Keratinocyte (primary cell): Measurements from ENCODE around the gene PLPP3. TPM values are rescaled to one million over a fixed set of nuclear protein-coding genes. Genes with fewer than 3 reads are reported as not detected.

ENCODE experiments used
- DNase-seq: peaks from one replicate; pipeline ENCODE4 v3.0.0-alpha.2; 2011; ENCODE audit warnings: low read depth, missing footprints, low spot score
- FAIRE-seq: peaks from 2 replicates; lab custom pipeline; 2011; peaks lifted over from hg19 to GRCh38; lab: Jason Lieb, UNC
- H2AFZ ChIP-seq: 2 replicates; pipeline ENCODE4 v1.6.0; 2012; ENCODE audit warnings: low read length, control low read depth, inconsistent platforms; ENCODE audit not compliant: control insufficient read depth
- H3K27ac ChIP-seq: 2 replicates; pipeline ENCODE4 v1.5.1; 2011; ENCODE audit warnings: low read length; ENCODE audit not compliant: control insufficient read depth, insufficient read depth
- H3K27me3 ChIP-seq: 3 replicates; pipeline ENCODE4 v1.6.0; 2011; ENCODE audit warnings: low read length; ENCODE audit not compliant: control insufficient read depth, insufficient read depth; ENCODE audit errors: extremely low read depth
- H3K36me3 ChIP-seq, 2 experiments: 2 replicates in 1 of 2; 3 replicates in 1 of 2; pipeline ENCODE4 v1.5.1; 2011; ENCODE audit warnings: low read length in 2 of 2, mild to moderate bottlenecking in 1 of 2; ENCODE audit not compliant: control insufficient read depth in 2 of 2, insufficient read depth in 2 of 2; ENCODE audit errors: extremely low read depth in 1 of 2
- H3K4me1 ChIP-seq: 3 replicates; pipeline ENCODE4 v1.5.1; 2011; ENCODE audit warnings: low read length; ENCODE audit not compliant: control insufficient read depth, insufficient read depth; ENCODE audit errors: extremely low read depth
- H3K4me2 ChIP-seq: 3 replicates; pipeline ENCODE4 v1.6.0; 2011; ENCODE audit warnings: low read depth, low read length; ENCODE audit not compliant: control insufficient read depth, insufficient read depth; ENCODE audit errors: extremely low read depth
- H3K4me3 ChIP-seq, 3 experiments: fragments of 200-600 bp in 1 of 3; sonication (generic) in 1 of 3; 2 replicates in 2 of 3; 3 replicates in 1 of 3; pipeline ENCODE4 v1.5.1; 2011 to 2016; ENCODE audit warnings: low read length in 3 of 3, mild to moderate bottlenecking in 3 of 3, control low read depth in 2 of 3, inconsistent platforms in 1 of 3, low read depth in 1 of 3, mixed read lengths in 1 of 3, mixed run types in 1 of 3, moderate library complexity in 1 of 3; ENCODE audit not compliant: control insufficient read depth in 2 of 3, insufficient read depth in 2 of 3; ENCODE audit errors: extremely low read depth in 1 of 3
- H3K79me2 ChIP-seq: 2 replicates; pipeline ENCODE4 v1.6.0; 2012; ENCODE audit warnings: low read length; ENCODE audit not compliant: control insufficient read depth, insufficient read depth
- H3K9ac ChIP-seq: 3 replicates; pipeline ENCODE4 v1.6.0; 2011; ENCODE audit warnings: low read length; ENCODE audit not compliant: control insufficient read depth, insufficient read depth; ENCODE audit errors: extremely low read depth
- H3K9me1 ChIP-seq: 3 replicates; pipeline ENCODE4 v1.6.0; 2011; ENCODE audit warnings: low read length; ENCODE audit not compliant: control insufficient read depth, insufficient read depth; ENCODE audit errors: extremely low read depth
- H3K9me3 ChIP-seq: 2 replicates; pipeline ENCODE4 v1.5.1; 2012; ENCODE audit warnings: low read depth, low read length; ENCODE audit not compliant: control insufficient read depth
- H4K20me1 ChIP-seq: 3 replicates; pipeline ENCODE4 v1.6.0; 2011; ENCODE audit warnings: low read length; ENCODE audit not compliant: control insufficient read depth, insufficient read depth; ENCODE audit errors: extremely low read depth
- EZH2 ChIP-seq: IDR thresholded peaks from one replicate; pipeline ENCODE4 v1.6.1; 2012; ENCODE audit warnings: inconsistent platforms, mild to moderate bottlenecking, low read length, moderate library complexity
- dilution Hi-C: fragments of 300-500 bp; cut with MboI; formaldehyde crosslinking; loops from one replicate; pipeline ENCODE4 v1.7.0; 2020; ENCODE audit warnings: low sequenced_read_pairs; ENCODE audit not compliant: extremely low pct_ligation_motif_present
- polyA plus RNA-seq, 5 experiments: library from polyadenylated mRNA; depleted of rRNA in 3 of 5; stranded (reverse) in 3 of 5; stranded (forward) in 1 of 5; unstranded in 1 of 5; fragments of >200 nt; gene quantifications; 1 replicate in 1 of 5; 2 replicates in 3 of 5; 3 replicates in 1 of 5; pipeline versions ENCODE4 v1.2.1 to v1.2.3, GENCODE V29; 2011 to 2012; ENCODE audit warnings: missing spikeins in 2 of 5, low read depth in 1 of 5, low replicate concordance in 1 of 5
- TF ChIP-seq, protein P1 (sequence below), 3 experiments: IDR thresholded peaks in 1 of 3; conservative IDR thresholded peaks in 1 of 3; optimal IDR thresholded peaks in 1 of 3; 2 replicates in 2 of 3; 3 replicates in 1 of 3; pipeline versions ENCODE3 to v1.5.1; 2011; ENCODE audit warnings: low read length in 3 of 3, mild to moderate bottlenecking in 3 of 3, moderate library complexity in 2 of 3, control low read depth in 1 of 3, inconsistent platforms in 1 of 3; ENCODE audit not compliant: insufficient read depth in 2 of 3; ENCODE audit errors: extremely low read depth in 1 of 3

Gene PLPP3
- polyA plus RNA-seq, 1 donor (not counting 4 experiments of a cell fraction or from before 2014, with no cell fraction given), result 4.0 TPM

DNA sequence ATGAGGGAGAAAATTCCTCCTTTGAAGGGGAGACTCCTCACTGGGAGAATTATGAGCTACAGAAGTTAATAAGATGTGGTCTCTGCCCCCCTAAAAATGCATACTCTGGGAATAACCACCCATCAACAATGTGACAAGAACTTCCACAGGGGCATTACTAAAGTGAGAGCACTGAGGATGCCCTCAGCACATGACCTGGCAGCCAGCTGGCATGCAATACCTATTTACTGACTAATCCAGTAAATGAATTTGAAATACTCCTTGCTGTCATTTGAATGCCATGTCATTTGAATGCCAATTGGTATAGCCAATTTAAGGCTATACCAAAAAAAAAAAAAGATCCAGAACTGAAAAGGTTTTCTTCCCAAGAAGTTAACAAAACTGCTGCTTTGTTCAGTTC lies 30.8 kb downstream of the PLPP3 start:
- no peak overlapping the region for H3K9ac ChIP-seq
- DNase-seq (no peak), FAIRE-seq (no peak)
- dilution Hi-C loops, result no loop called here
- H3K4me2 ChIP-seq, result no peak overlapping the region
- H3K9me3 ChIP-seq, result no peaks in the 10 kb centered on the region
- H3K27ac ChIP-seq, result no peak overlapping the region
- no peak overlapping the region for H2AFZ ChIP-seq
- H3K9me1 ChIP-seq, result no peaks in the 10 kb centered on the region
- no peaks in the 10 kb centered on the region for H3K79me2 ChIP-seq
- no peaks in the 10 kb centered on the region for H4K20me1 ChIP-seq
- H3K36me3 ChIP-seq, result no peaks in the 10 kb centered on the region
- peaks cover 3% of the 10 kb centered on the region for H3K4me1 ChIP-seq
- TF ChIP-seq, protein P1, sequence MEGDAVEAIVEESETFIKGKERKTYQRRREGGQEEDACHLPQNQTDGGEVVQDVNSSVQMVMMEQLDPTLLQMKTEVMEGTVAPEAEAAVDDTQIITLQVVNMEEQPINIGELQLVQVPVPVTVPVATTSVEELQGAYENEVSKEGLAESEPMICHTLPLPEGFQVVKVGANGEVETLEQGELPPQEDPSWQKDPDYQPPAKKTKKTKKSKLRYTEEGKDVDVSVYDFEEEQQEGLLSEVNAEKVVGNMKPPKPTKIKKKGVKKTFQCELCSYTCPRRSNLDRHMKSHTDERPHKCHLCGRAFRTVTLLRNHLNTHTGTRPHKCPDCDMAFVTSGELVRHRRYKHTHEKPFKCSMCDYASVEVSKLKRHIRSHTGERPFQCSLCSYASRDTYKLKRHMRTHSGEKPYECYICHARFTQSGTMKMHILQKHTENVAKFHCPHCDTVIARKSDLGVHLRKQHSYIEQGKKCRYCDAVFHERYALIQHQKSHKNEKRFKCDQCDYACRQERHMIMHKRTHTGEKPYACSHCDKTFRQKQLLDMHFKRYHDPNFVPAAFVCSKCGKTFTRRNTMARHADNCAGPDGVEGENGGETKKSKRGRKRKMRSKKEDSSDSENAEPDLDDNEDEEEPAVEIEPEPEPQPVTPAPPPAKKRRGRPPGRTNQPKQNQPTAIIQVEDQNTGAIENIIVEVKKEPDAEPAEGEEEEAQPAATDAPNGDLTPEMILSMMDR (optimal IDR thresholded peaks at IDR 0.05 in 1 of 3, IDR thresholded peaks at IDR 0.05 in 1 of 3, conservative IDR thresholded peaks at IDR 0.05 in 1 of 3; ENCODE audit: extremely low read depth in 1 of 3, insufficient read depth in 2 of 3, low read length in 3 of 3), result no peak
- TF ChIP-seq EZH2, result no peak
- no peaks in the 10 kb centered on the region for H3K27me3 ChIP-seq
- H3K4me3 ChIP-seq, result no peak overlapping the region

GRCh38 chr1:56547977-56548376 lies 31.4 kb downstream of the PLPP3 start:
- peaks cover 3% of the 10 kb centered on the region for H3K4me1 ChIP-seq
- H3K27me3 ChIP-seq, result no peaks in the 10 kb centered on the region
- H3K9me1 ChIP-seq, result no peaks in the 10 kb centered on the region
- no peaks in the 10 kb centered on the region for H4K20me1 ChIP-seq
- no peaks in the 10 kb centered on the region for H3K9me3 ChIP-seq
- no peaks in the 10 kb centered on the region for H3K79me2 ChIP-seq
- H3K36me3 ChIP-seq, result no peaks in the 10 kb centered on the region
- H2AFZ ChIP-seq, result no peak overlapping the region
- no peak overlapping the region for H3K4me3 ChIP-seq
- TF ChIP-seq, protein P1 (optimal IDR thresholded peaks at IDR 0.05 in 1 of 3, IDR thresholded peaks at IDR 0.05 in 1 of 3, conservative IDR thresholded peaks at IDR 0.05 in 1 of 3; ENCODE audit: extremely low read depth in 1 of 3, insufficient read depth in 2 of 3, low read length in 3 of 3), result no peak
- TF ChIP-seq EZH2, result no peak
- DNase-seq (no peak), FAIRE-seq (no peak)
- dilution Hi-C loops, result no loop called here
- no peak overlapping the region for H3K27ac ChIP-seq
- no peak overlapping the region for H3K9ac ChIP-seq
- H3K4me2 ChIP-seq, result no peak overlapping the region
